GM23338 (cell line): ENCODE measurements around the gene MORN3. TPM values are rescaled to one million over a fixed set of nuclear protein-coding genes. Genes with fewer than 3 reads are reported as not detected.

Source experiments
- ATAC-seq: fragments of 200-7000 bp; cut with Tn5 transposase; 3 replicates; pipeline ENCODE4 v1.9.1; 2020
- DNase-seq: peaks from one replicate; pipeline ENCODE4 v3.0.0-alpha.2; 2015; ENCODE audit warnings: low spot score
- H2AFZ ChIP-seq: fragments of 200-600 bp; sonication (generic); 2 replicates; pipeline ENCODE4 v1.8.0; 2016; ENCODE audit warnings: antibody characterized with exemption, mild to moderate bottlenecking, moderate library complexity
- H3F3A ChIP-seq: fragments of 200-600 bp; sonication (generic); replicated peaks from 2 replicates; pipeline ENCODE4 v1.8.0; 2017; ENCODE audit warnings: antibody characterized with exemption, mixed run types, low read depth
- H3K27ac ChIP-seq: fragments of 200-600 bp; sonication (generic); 2 replicates; pipeline ENCODE4 v1.6.1; 2016; ENCODE audit warnings: low read depth
- H3K27me3 ChIP-seq: fragments of 200-600 bp; sonication (generic); 2 replicates; pipeline ENCODE4 v1.8.0; 2016; ENCODE audit warnings: mild to moderate bottlenecking, mixed run types, moderate library complexity; ENCODE audit not compliant: insufficient read depth
- H3K36me3 ChIP-seq: fragments of 200-600 bp; sonication (generic); 2 replicates; pipeline ENCODE4 v1.8.0; 2016; ENCODE audit warnings: mild to moderate bottlenecking; ENCODE audit not compliant: insufficient read depth
- H3K4me1 ChIP-seq: fragments of 200-600 bp; sonication (generic); 2 replicates; pipeline ENCODE4 v1.8.0; 2016; ENCODE audit warnings: mild to moderate bottlenecking, moderate library complexity; ENCODE audit not compliant: insufficient read depth
- H3K4me2 ChIP-seq: fragments of 200-600 bp; sonication (generic); 2 replicates; pipeline ENCODE4 v1.7.1; 2017; ENCODE audit warnings: mixed run types
- H3K4me3 ChIP-seq: fragments of 200-600 bp; sonication (generic); 2 replicates; pipeline ENCODE4 v1.6.1; 2016; ENCODE audit warnings: mixed run types
- H3K79me2 ChIP-seq: fragments of 200-600 bp; sonication (generic); replicated peaks from 2 replicates; pipeline ENCODE4 v1.8.0; 2017; ENCODE audit warnings: mild to moderate bottlenecking; ENCODE audit not compliant: insufficient read depth
- H3K9me2 ChIP-seq: fragments of 200-600 bp; sonication (generic); 2 replicates; pipeline ENCODE4 v1.8.0; 2017; ENCODE audit not compliant: insufficient read depth
- H4K20me1 ChIP-seq: fragments of 200-600 bp; sonication (generic); replicated peaks from 2 replicates; pipeline ENCODE4 v1.8.0; 2017; ENCODE audit warnings: mild to moderate bottlenecking; ENCODE audit not compliant: insufficient read depth
- H3K27ac Mint-ChIP-seq: 2 replicates; pipeline ENCODE4 v1.8.0; 2020; ENCODE audit warnings: inconsistent platforms, mild to moderate bottlenecking, moderate library complexity, mixed read lengths
- H3K27me3 Mint-ChIP-seq: 3 replicates; pipeline ENCODE4 v1.8.0; 2022; ENCODE audit warnings: low read depth, mild to moderate bottlenecking, moderate library complexity, mixed read lengths, inconsistent platforms; ENCODE audit not compliant: insufficient read depth, poor library complexity
- H3K36me3 Mint-ChIP-seq: 3 replicates; pipeline ENCODE4 v1.8.0; 2021; ENCODE audit warnings: low read depth, mild to moderate bottlenecking, inconsistent platforms, moderate library complexity, mixed read lengths
- H3K4me1 Mint-ChIP-seq: 3 replicates; pipeline ENCODE4 v1.8.0; 2020; ENCODE audit warnings: mild to moderate bottlenecking, inconsistent platforms, mixed read lengths
- H3K4me3 Mint-ChIP-seq: 3 replicates; pipeline ENCODE4 v1.8.0; 2021; ENCODE audit warnings: moderate library complexity, mild to moderate bottlenecking, inconsistent platforms, mixed read lengths
- H3K9me3 Mint-ChIP-seq: 3 replicates; pipeline ENCODE4 v1.8.0; 2020; ENCODE audit warnings: moderate library complexity, mild to moderate bottlenecking, inconsistent platforms, mixed read lengths
- CREB1 ChIP-seq: fragments of 250-450 bp; sonication (Bioruptor Pico); IDR thresholded peaks from 2 replicates; pipeline ENCODE4 v1.5.0; 2020; ENCODE audit warnings: low read depth, mild to moderate bottlenecking, moderate library complexity
- ETS1 ChIP-seq: IDR thresholded peaks from 2 replicates; pipeline ENCODE4 v1.6.1; 2016; ENCODE audit warnings: antibody characterized with exemption
- EZH2 ChIP-seq: fragments of 200-600 bp; sonication (generic); IDR thresholded peaks from one replicate; pipeline ENCODE4 v1.8.0; 2017; ENCODE audit warnings: antibody characterized with exemption, mild to moderate bottlenecking, low read depth; ENCODE audit not compliant: unreplicated experiment
- EZH2phosphoT487 ChIP-seq: fragments of 200-600 bp; sonication (generic); IDR thresholded peaks from one replicate; pipeline ENCODE4 v1.8.1; 2018; ENCODE audit warnings: antibody characterized with exemption; ENCODE audit not compliant: unreplicated experiment
- JUNB ChIP-seq: IDR thresholded peaks from one replicate; pipeline ENCODE4 v1.6.1; 2016; ENCODE audit warnings: antibody characterized with exemption; ENCODE audit not compliant: unreplicated experiment
- NANOG ChIP-seq: IDR thresholded peaks from 2 replicates; pipeline ENCODE4 v1.6.1; 2016; ENCODE audit warnings: antibody characterized with exemption, borderline replicate concordance
- POLR2AphosphoS5 ChIP-seq: IDR thresholded peaks from 2 replicates; pipeline ENCODE4 v1.6.1; 2016; ENCODE audit warnings: antibody characterized with exemption, low read depth
- REST ChIP-seq: IDR thresholded peaks from one replicate; pipeline ENCODE4 v1.6.1; 2018; ENCODE audit warnings: antibody characterized with exemption; ENCODE audit not compliant: unreplicated experiment
- STAT1 ChIP-seq: IDR thresholded peaks from one replicate; pipeline ENCODE4 v1.6.1; 2016; ENCODE audit warnings: antibody characterized with exemption; ENCODE audit not compliant: unreplicated experiment
- ZNF114 ChIP-seq: fragments of 250-450 bp; sonication (Bioruptor Pico); IDR thresholded peaks from 2 replicates; pipeline ENCODE4 v1.5.0; 2020; ENCODE audit warnings: mild to moderate bottlenecking, moderate library complexity
- polyA plus RNA-seq: library from polyadenylated mRNA; unstranded; fragments of >200 nt; fragmentation: Nextera tagmentation; extraction: Ambion mirVana; gene quantifications from 2 replicates; pipeline ENCODE4 v1.2.1, GENCODE V29; 2016
- total RNA-seq: library from RNA; depleted of rRNA; stranded (reverse); fragments of >200 nt; shearing (Covaris generic); gene quantifications from 2 replicates; pipeline ENCODE4 v1.2.3, GENCODE V29; 2014
- TF ChIP-seq, protein P1 (sequence below), 2 experiments: fragments of 200-600 bp in 1 of 2; sonication (generic) in 1 of 2; conservative IDR thresholded peaks; 2 replicates each; pipeline versions ENCODE4 v1.5.1 to v1.6.1; 2016 to 2017; ENCODE audit warnings: antibody characterized with exemption in 2 of 2, low read depth in 2 of 2, mild to moderate bottlenecking in 2 of 2, moderate library complexity in 1 of 2

The MORN3 gene
- total and polyA plus RNA-seq, 2 experiments from 2014 or later = 0.14 to 0.36 TPM

- Histone ChIP-seq H3F3A (0 out of 2 replicates have a peak, but pooled peaks cover 3% of the 10 kb centered on the region), H3K4me3 (no peak overlapping the region), H3K4me1 (no peaks in the 10 kb centered on the region), H4K20me1 (no peaks in the 10 kb centered on the region), H3K27ac (no peak overlapping the region), H3K9me2 (no peaks in the 10 kb centered on the region), H3K27me3 (no peaks in the 10 kb centered on the region), H3K36me3 (no peaks in the 10 kb centered on the region), H2AFZ (no peak overlapping the region), H3K79me2 (no peaks in the 10 kb centered on the region), H3K4me2 (no peak overlapping the region)
- Mint-ChIP-seq H3K36me3 (peaks cover 3% of the 10 kb centered on the region; the same call in 1 of the 3 replicates), H3K9me3 (no peaks in the 10 kb centered on the region), H3K27me3 (peaks cover 11% of the 10 kb centered on the region), H3K27ac (no peak overlapping the region), H3K4me1 (peaks cover 4% of the 10 kb centered on the region; the same call in 2 of the 3 replicates), H3K4me3 (no peak overlapping the region)
- ATAC-seq (no peak), DNase-seq (no peak)
- TF ChIP-seq ETS1 (no peak), JUNB (no peak), EZH2 (no peak)
Measured at GRCh38 chr12:121649819-121650353, 19.6 kb downstream of the MORN3 start.

DNA sequence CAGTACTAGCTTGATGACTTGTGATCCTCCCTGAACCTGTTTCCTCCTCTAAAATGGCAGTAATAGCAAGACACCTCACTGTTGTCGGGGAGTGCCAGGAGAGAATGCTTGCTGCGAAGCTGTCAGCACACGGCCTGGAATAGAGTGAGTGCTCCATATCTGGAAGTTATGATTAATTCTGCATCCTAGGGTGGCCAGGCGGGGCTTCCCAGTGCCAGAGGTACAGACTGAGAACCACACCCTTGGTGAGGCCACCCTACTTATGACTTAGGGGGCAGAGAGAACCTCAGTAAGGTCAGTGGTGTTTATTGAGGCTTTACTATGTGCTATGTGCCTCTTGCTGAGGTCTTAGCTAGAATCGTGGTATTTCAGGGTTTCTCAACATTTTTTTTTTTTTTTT, 20.1 kb downstream of the MORN3 start:
- Histone ChIP-seq H3F3A (0 out of 2 replicates have a peak, but pooled peaks cover 3% of the 10 kb centered on the region), H3K4me3 (no peak overlapping the region), H3K4me2 (no peak overlapping the region), H3K27me3 (no peaks in the 10 kb centered on the region), H3K4me1 (no peaks in the 10 kb centered on the region), H3K36me3 (no peaks in the 10 kb centered on the region), H2AFZ (no peak overlapping the region), H3K9me2 (no peaks in the 10 kb centered on the region), H4K20me1 (no peaks in the 10 kb centered on the region), H3K27ac (no peak overlapping the region), H3K79me2 (no peaks in the 10 kb centered on the region)
- DNase-seq (no peak), ATAC-seq (no peak)
- H3K9me3 Mint-ChIP-seq = no peaks in the 10 kb centered on the region
- no peak overlapping the region; the same call in 2 of the 3 replicates for H3K4me3 Mint-ChIP-seq
- no peak overlapping the region for H3K27ac Mint-ChIP-seq
- peaks cover 2% of the 10 kb centered on the region; the same call in 2 of the 3 replicates for H3K4me1 Mint-ChIP-seq
- peaks cover 9% of the 10 kb centered on the region for H3K27me3 Mint-ChIP-seq
- peaks cover 3% of the 10 kb centered on the region; the same call in 1 of the 3 replicates for H3K36me3 Mint-ChIP-seq
- TF ChIP-seq CREB1 (CRISPR knock-in tag) (no peak), REST (no peak), EZH2 (no peak), NANOG (no peak), JUNB (no peak), POLR2AphosphoS5 (no peak), STAT1 (no peak), ZNF114 (CRISPR knock-in tag) (no peak), EZH2phosphoT487 (no peak), ETS1 (no peak)
- TF ChIP-seq, protein P1, sequence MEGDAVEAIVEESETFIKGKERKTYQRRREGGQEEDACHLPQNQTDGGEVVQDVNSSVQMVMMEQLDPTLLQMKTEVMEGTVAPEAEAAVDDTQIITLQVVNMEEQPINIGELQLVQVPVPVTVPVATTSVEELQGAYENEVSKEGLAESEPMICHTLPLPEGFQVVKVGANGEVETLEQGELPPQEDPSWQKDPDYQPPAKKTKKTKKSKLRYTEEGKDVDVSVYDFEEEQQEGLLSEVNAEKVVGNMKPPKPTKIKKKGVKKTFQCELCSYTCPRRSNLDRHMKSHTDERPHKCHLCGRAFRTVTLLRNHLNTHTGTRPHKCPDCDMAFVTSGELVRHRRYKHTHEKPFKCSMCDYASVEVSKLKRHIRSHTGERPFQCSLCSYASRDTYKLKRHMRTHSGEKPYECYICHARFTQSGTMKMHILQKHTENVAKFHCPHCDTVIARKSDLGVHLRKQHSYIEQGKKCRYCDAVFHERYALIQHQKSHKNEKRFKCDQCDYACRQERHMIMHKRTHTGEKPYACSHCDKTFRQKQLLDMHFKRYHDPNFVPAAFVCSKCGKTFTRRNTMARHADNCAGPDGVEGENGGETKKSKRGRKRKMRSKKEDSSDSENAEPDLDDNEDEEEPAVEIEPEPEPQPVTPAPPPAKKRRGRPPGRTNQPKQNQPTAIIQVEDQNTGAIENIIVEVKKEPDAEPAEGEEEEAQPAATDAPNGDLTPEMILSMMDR (conservative IDR thresholded peaks at IDR 0.05; ENCODE audit: low read depth in 2 of 2) = no peak
